BE2C (cell line): Measurements from ENCODE around the gene PARN.

Source experiments
- DNase-seq: peaks from one replicate; pipeline ENCODE4 v3.0.0-alpha.2; 2020
- H3K27me3 ChIP-seq: fragments of 250-450 bp; sonication (Bioruptor Pico); 2 replicates; pipeline ENCODE4 v1.5.1; 2020; ENCODE audit warnings: mild to moderate bottlenecking
- H3K36me3 ChIP-seq: fragments of 250-450 bp; sonication (Bioruptor Pico); 2 replicates; pipeline ENCODE4 v1.5.1; 2020; ENCODE audit warnings: mild to moderate bottlenecking
- H3K4me1 ChIP-seq: fragments of 250-450 bp; sonication (Bioruptor Pico); 2 replicates; pipeline ENCODE4 v1.5.1; 2020
- H3K4me3 ChIP-seq: 2 replicates; pipeline ENCODE4 v1.5.1; 2011; ENCODE audit warnings: low read depth, low read length
- H3K9me3 ChIP-seq: fragments of 250-450 bp; sonication (Bioruptor Pico); 2 replicates; pipeline ENCODE4 v1.5.1; 2020
- TF ChIP-seq, protein P1 (sequence below): IDR thresholded peaks from 2 replicates; pipeline ENCODE4 v1.5.1; 2012; ENCODE audit warnings: mild to moderate bottlenecking, low read depth, low read length

PARN gene

DNA sequence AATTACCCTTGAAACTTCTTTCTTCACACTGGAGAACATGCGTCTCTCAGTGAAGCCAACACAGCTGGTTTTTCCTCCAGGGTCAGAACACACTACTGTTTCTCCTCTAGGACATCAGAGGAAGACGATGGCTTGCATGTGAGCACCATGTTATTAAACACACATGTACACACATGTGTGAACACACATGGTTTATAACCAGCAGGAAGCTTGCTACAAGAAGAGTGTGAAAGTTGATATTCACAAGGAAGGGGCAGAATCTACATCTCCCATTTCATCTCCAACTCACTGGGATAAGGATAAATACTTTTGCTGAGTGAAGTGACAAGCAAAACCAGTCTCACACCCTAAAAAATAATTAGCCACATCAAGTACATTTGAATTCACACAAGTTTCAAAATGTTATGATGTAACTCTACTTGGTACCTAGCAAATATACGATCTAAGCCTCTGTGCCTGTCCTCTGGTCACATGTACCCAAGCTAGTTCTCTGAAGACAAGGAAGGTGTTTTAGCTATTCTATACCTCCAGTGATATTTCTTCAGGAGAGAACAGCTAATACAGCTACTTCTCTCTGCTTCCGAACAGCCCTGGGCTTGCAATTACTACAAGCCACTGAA, 127.7 kb downstream of the PARN start:
- no peaks in the 10 kb centered on the region for H3K27me3 ChIP-seq
- TF ChIP-seq, protein P1, sequence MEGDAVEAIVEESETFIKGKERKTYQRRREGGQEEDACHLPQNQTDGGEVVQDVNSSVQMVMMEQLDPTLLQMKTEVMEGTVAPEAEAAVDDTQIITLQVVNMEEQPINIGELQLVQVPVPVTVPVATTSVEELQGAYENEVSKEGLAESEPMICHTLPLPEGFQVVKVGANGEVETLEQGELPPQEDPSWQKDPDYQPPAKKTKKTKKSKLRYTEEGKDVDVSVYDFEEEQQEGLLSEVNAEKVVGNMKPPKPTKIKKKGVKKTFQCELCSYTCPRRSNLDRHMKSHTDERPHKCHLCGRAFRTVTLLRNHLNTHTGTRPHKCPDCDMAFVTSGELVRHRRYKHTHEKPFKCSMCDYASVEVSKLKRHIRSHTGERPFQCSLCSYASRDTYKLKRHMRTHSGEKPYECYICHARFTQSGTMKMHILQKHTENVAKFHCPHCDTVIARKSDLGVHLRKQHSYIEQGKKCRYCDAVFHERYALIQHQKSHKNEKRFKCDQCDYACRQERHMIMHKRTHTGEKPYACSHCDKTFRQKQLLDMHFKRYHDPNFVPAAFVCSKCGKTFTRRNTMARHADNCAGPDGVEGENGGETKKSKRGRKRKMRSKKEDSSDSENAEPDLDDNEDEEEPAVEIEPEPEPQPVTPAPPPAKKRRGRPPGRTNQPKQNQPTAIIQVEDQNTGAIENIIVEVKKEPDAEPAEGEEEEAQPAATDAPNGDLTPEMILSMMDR: no peak
- H3K4me3 ChIP-seq: no peak overlapping the region
- no peak for DNase-seq
- no peaks in the 10 kb centered on the region for H3K36me3 ChIP-seq
- H3K9me3 ChIP-seq: no peaks in the 10 kb centered on the region
- peaks cover 26% of the 10 kb centered on the region for H3K4me1 ChIP-seq

DNA sequence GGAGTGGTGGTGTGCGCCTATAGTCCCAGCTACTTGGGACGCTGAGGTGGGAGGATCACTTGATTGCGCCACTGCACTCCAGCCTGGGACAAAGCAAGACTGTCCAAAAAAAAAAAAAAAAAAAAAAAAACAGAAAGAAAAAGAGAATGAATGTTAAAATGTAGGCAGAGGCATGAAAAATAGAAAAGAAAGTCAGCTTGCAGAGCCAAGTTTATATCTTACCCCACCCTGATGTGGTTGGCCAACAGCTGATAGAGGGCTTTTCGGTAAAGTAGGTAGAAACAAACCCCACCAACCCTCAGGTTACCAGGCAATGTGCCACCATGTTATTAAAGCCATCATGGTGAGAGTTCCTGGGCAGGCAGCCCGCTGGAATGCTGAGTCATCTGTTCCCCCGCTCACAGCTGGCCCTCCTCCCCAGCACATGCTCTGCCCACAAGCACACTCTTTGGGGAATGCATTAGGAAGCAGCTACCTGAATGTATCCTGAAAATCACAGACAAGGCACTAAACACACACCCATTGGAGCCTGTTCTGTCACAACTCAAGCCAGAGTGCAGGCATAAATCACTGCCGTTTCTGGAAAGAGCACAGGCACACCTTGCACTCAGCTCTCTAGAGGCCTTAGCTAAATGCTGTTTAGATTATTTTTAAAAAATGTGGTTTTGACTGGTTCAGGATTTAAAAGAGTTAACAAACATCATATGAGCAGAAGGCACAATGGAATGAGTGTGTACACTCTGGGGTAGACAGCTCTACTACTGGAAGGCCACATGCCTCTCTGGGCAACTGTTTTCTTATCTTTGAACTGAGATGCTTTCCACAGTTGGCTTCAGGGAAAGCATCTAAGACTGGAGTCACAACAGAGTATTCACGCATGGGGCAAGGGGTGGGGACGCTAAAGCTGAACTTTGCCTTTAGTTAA, 128.5 kb downstream of the PARN start:
- no peaks in the 10 kb centered on the region for H3K27me3 ChIP-seq
- peak; percentile 77 for DNase-seq
- peaks cover 26% of the 10 kb centered on the region for H3K4me1 ChIP-seq
- 0 out of 2 replicates have a peak overlapping the region, but pooled peaks have one; percentile 12 for H3K4me3 ChIP-seq
- TF ChIP-seq, protein P1: no peak
- H3K36me3 ChIP-seq: no peaks in the 10 kb centered on the region
- H3K9me3 ChIP-seq: no peaks in the 10 kb centered on the region

DNA sequence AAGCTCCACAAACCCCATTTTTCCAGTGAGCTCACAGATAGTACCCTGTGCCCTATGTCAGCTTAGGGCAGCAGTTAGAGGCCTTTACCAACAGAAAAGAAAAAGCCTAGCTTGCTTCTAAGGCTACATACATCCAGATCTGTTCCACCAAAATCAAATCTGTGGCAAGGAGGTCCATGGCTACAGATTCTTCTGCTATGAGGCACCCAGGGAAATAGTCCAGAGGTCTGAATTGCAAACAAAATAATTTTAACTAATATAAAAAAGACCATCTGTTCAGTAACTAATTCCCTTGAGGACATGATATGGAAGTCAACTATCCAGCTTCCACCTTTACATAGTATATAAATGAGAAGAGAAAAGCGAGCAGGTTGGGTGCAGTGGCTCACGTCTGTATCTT, 129.3 kb downstream of the PARN start:
- TF ChIP-seq, protein P1: no peak
- Histone ChIP-seq H3K36me3 (no peaks in the 10 kb centered on the region), H3K9me3 (no peaks in the 10 kb centered on the region), H3K4me1 (peaks cover 19% of the 10 kb centered on the region), H3K4me3 (no peak overlapping the region), H3K27me3 (no peaks in the 10 kb centered on the region)
- DNase-seq: no peak

DNA sequence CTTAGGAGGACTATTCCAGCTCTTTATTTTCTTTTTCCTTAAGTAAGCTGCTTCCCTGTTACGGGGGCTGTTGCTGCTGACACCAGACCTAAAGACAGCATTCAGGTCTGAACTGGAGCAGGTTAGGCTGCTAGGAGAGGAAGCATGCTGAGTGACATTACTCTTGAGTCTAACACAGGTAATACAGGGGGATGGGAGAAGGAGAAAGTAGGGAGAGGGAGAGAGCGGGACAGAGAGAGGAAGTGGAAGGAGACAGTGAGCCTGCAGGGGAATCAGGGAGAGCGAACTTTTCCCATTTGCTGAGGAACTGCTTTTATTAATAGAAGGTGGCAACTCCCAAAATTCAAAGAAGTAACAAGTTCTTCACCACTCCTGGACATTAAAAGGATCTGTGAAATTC, 130.9 kb downstream of the PARN start:
- DNase-seq: no peak
- H3K36me3 ChIP-seq: no peaks in the 10 kb centered on the region
- no peaks in the 10 kb centered on the region for H3K9me3 ChIP-seq
- H3K4me3 ChIP-seq: no peak overlapping the region
- peaks cover 16% of the 10 kb centered on the region for H3K4me1 ChIP-seq
- H3K27me3 ChIP-seq: no peaks in the 10 kb centered on the region
- TF ChIP-seq, protein P1: no peak

DNA sequence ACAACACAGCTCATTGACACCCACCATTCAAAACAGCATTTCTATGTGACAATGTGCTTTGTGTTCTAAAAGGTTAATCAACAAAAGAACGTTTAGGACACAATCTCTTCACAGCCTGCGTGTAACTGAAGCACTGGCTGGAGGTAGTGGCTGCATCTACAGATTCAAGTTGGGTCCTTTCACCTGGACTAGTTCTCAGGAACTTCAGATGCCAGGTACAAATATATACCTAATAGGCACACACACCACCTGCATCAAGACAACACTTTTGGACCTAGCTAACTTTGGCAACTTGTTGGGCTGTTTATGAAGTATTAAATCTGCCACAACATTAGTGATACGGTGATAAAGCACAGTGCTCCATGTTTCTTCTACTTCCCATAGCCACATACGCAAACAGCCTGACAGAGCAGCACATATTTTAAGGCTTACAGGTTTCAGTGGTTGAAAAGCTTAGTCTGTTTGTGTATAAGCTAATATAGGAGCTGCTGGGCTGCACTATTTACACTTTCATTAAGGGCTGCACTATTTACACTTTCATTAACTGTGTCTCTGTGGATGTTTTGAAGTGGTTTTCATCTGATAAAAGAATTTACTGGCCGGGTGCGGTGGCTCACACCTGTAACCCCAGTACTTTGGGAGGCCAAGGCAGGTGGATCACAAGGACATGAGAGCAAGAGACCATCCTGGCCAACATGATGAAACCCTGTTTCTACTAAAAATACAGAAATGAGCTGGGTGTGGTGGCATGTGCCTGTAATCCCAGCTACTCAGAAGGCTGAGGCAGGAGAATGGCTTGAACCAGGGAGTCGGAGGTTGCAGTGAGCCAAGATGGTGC, 132.6 kb downstream of the PARN start:
- TF ChIP-seq, protein P1: no peak
- Histone ChIP-seq H3K9me3 (no peaks in the 10 kb centered on the region), H3K4me1 (peaks cover 14% of the 10 kb centered on the region), H3K4me3 (no peak overlapping the region), H3K27me3 (no peaks in the 10 kb centered on the region), H3K36me3 (no peaks in the 10 kb centered on the region)
- DNase-seq: no peak
